Measurements from ENCODE around the gene OR8B12.
A peak's percentile ranks its signal among the peaks of the same experiment; 100 is the strongest.

The OR8B12 gene

GRCh38 chr11:124543554-124543953 lies at the start of gene OR8B12:
TSS of gene OR8B12 (minus strand) at chr11:124543654. CDS start at chr11:124543654, 0 bp downstream.
- DNase-seq = no peak

- no peak for DNase-seq
Observed at GRCh38 chr11:124592627-124593026, 49.2 kb upstream of the OR8B12 start.

- no peak for DNase-seq
Observed at GRCh38 chr11:124591430-124591829, 48.0 kb upstream of the OR8B12 start.

GRCh38 chr11:124586238-124586860 lies 42.9 kb upstream of the OR8B12 start:
- DNase-seq = peak; percentile 80

- DNase-seq = no peak
Observed at GRCh38 chr11:124584681-124585372, 41.4 kb upstream of the OR8B12 start.

GRCh38 chr11:124583781-124584180 lies 40.3 kb upstream of the OR8B12 start:
- DNase-seq = no peak

GRCh38 chr11:124582565-124582964 lies 39.1 kb upstream of the OR8B12 start:
- DNase-seq = no peak

- peak; percentile 23 for DNase-seq
Observed at GRCh38 chr11:124581817-124582216, 38.4 kb upstream of the OR8B12 start.

GRCh38 chr11:124578761-124579160 lies 35.3 kb upstream of the OR8B12 start:
- no peak for DNase-seq

GRCh38 chr11:124577716-124578427 lies 34.4 kb upstream of the OR8B12 start:
- DNase-seq = no peak

GRCh38 chr11:124570160-124570559 lies 26.7 kb upstream of the OR8B12 start:
- DNase-seq = no peak

- DNase-seq = no peak
Observed at GRCh38 chr11:124569697-124570096, 26.2 kb upstream of the OR8B12 start, which contains the start of gene OR8A1. TSS of gene OR8A1 (plus strand) at chr11:124569997. CDS start at chr11:124570120, 123 bp downstream.

GRCh38 chr11:124556828-124557227 lies 13.4 kb upstream of the OR8B12 start:
- DNase-seq = no peak

GRCh38 chr11:124551987-124552386 lies 8.5 kb upstream of the OR8B12 start:
- no peak for DNase-seq

- DNase-seq = peak; percentile 44
Observed at GRCh38 chr11:124551189-124551588, 7.7 kb upstream of the OR8B12 start.

GRCh38 chr11:124543145-124543544 lies 309 bp downstream of the OR8B12 start:
- no peak for DNase-seq

- DNase-seq = no peak
Observed at GRCh38 chr11:124541204-124541603, 2.2 kb downstream of the OR8B12 start.

GRCh38 chr11:124538019-124538418 lies 5.4 kb downstream of the OR8B12 start:
- DNase-seq = no peak

GRCh38 chr11:124536520-124536919 lies 6.9 kb downstream of the OR8B12 start:
- peak; percentile 10 for DNase-seq

- DNase-seq = no peak
Observed at GRCh38 chr11:124535552-124536232, 7.8 kb downstream of the OR8B12 start.

- DNase-seq = no peak
Observed at GRCh38 chr11:124534051-124534450, 9.4 kb downstream of the OR8B12 start.

- no peak for DNase-seq
Observed at GRCh38 chr11:124533626-124534025, 9.8 kb downstream of the OR8B12 start.

- DNase-seq = no peak
Observed at GRCh38 chr11:124520550-124520854, 23.0 kb downstream of the OR8B12 start.

All from DMS53 (cell line).